Activated T-cell treated with anti-CD3 and anti-CD28 coated beads for 1 hour (primary cell): Measurements from ENCODE around the gene NOD2.

Experiments used
- DNase-seq: peaks from one replicate; pipeline ENCODE4 v3.0.0-alpha.2; 2020; ENCODE audit warnings: low read depth

The NOD2 gene

GRCh38 chr16:50694206-50694605 is 800 bp downstream of the NOD2 start:
- DNase-seq: no peak

GRCh38 chr16:50695017-50696000 is 1.9 kb downstream of the NOD2 start:
- DNase-seq: no peak

- no peak for DNase-seq
These were observed 2.7 kb downstream of the NOD2 start for GRCh38 chr16:50696126-50696525.

- no peak for DNase-seq
These were observed 3.4 kb downstream of the NOD2 start for GRCh38 chr16:50696575-50697420.

GRCh38 chr16:50697421-50697715 is 4.0 kb downstream of the NOD2 start:
- DNase-seq: no peak

GRCh38 chr16:50697881-50698767 is 4.7 kb downstream of the NOD2 start:
- no peak for DNase-seq

- no peak for DNase-seq
These were observed 6.1 kb downstream of the NOD2 start for GRCh38 chr16:50699326-50700159.

- DNase-seq: no peak
These were observed 9.3 kb downstream of the NOD2 start for GRCh38 chr16:50702725-50703124.

GRCh38 chr16:50704245-50704644 is 10.8 kb downstream of the NOD2 start:
- no peak for DNase-seq

GRCh38 chr16:50705436-50706110 is 12.2 kb downstream of the NOD2 start:
- DNase-seq: no peak

- no peak for DNase-seq
These were observed 12.8 kb downstream of the NOD2 start for GRCh38 chr16:50706250-50706649.

GRCh38 chr16:50708373-50709060 is 15.1 kb downstream of the NOD2 start:
- DNase-seq: no peak

GRCh38 chr16:50709061-50709684 is 15.8 kb downstream of the NOD2 start:
- no peak for DNase-seq

- DNase-seq: no peak
These were observed 16.6 kb downstream of the NOD2 start for GRCh38 chr16:50709980-50710379.

- no peak for DNase-seq
These were observed 17.6 kb downstream of the NOD2 start for GRCh38 chr16:50711040-50711439.

- DNase-seq: no peak
These were observed 18.6 kb downstream of the NOD2 start for GRCh38 chr16:50711862-50712559.

- no peak for DNase-seq
These were observed 19.1 kb downstream of the NOD2 start for GRCh38 chr16:50712560-50712898.

GRCh38 chr16:50712956-50713355 is 19.6 kb downstream of the NOD2 start:
- DNase-seq: no peak

GRCh38 chr16:50717091-50717490 is 23.7 kb downstream of the NOD2 start:
- no peak for DNase-seq
